Renal cortex interstitium (tissue), 11 donors: ENCODE results near the gene GNA14. TPM values are rescaled to one million over a fixed set of nuclear protein-coding genes. Genes with fewer than 3 reads are reported as not detected.
"Not testable (repeated sequence)": the region's sequence is repeated elsewhere in the genome, so short reads cannot be mapped to it uniquely, and the experiment has no call there.

Experiments used
- DNase-seq, 11 donors: peaks; one replicate each; pipeline ENCODE4 v3.0.0-alpha.2; 2013; ENCODE audit warnings: low read depth in 9 of 11, low spot score in 4 of 11; ENCODE audit errors: extremely low read depth in 1 of 11
- polyA plus RNA-seq, 3 donors: library from polyadenylated mRNA; unstranded; fragments of 120-200 nt; gene quantifications; one replicate each; pipeline ENCODE4 v1.2.1, GENCODE V29; 2013; ENCODE audit not compliant: insufficient read length in 3 of 3

Gene GNA14
- polyA plus RNA-seq, 3 donors, result 12.9 to 18.1 (median 13.7) TPM

- DNase-seq, result no peak
Measured at GRCh38 chr9:77471572-77471971, 176.6 kb downstream of the GNA14 start.

- peak in 1 of 11 donors; percentile 14 for DNase-seq
Measured at GRCh38 chr9:77469515-77470231, 178.4 kb downstream of the GNA14 start.

GRCh38 chr9:77464661-77465060 is 183.5 kb downstream of the GNA14 start:
- no peak for DNase-seq

GRCh38 chr9:77463151-77463550 is 185.0 kb downstream of the GNA14 start:
- peak in 7 of 11 donors; percentile 33 to 61 (median 54) for DNase-seq

GRCh38 chr9:77462066-77462465 is 186.1 kb downstream of the GNA14 start:
- DNase-seq, result no peak

GRCh38 chr9:77460938-77461337 is 187.2 kb downstream of the GNA14 start:
- no peak for DNase-seq

- DNase-seq, result peak in 7 of 11 donors; percentile 39 to 75 (median 55)
Measured at GRCh38 chr9:77457916-77458592, 190.1 kb downstream of the GNA14 start.

GRCh38 chr9:77456829-77457437 is 191.2 kb downstream of the GNA14 start:
- peak in 9 of 11 donors; percentile 60 to 85 (median 70) for DNase-seq

GRCh38 chr9:77455312-77455927 is 192.7 kb downstream of the GNA14 start:
- no peak for DNase-seq

GRCh38 chr9:77454663-77455062 is 193.5 kb downstream of the GNA14 start:
- DNase-seq, result no peak

- no peak for DNase-seq
Measured at GRCh38 chr9:77453825-77454647, 194.1 kb downstream of the GNA14 start.

GRCh38 chr9:77451507-77451906 is 196.6 kb downstream of the GNA14 start:
- no peak for DNase-seq

GRCh38 chr9:77450085-77450475 is 198.0 kb downstream of the GNA14 start:
- no peak for DNase-seq

- DNase-seq, result no peak
Measured at GRCh38 chr9:77449240-77450084, 198.7 kb downstream of the GNA14 start.

GRCh38 chr9:77447646-77448045 is 200.5 kb downstream of the GNA14 start:
- DNase-seq, result no peak

GRCh38 chr9:77442436-77442835 is 205.7 kb downstream of the GNA14 start:
- no peak for DNase-seq

GRCh38 chr9:77441124-77441523 is 207.0 kb downstream of the GNA14 start:
- DNase-seq, result not testable (repeated sequence)

- peak in 1 of 11 donors; percentile 12 for DNase-seq
Measured at GRCh38 chr9:77440057-77440456, 208.1 kb downstream of the GNA14 start.
